HG03060 (cell line): Measurements from ENCODE around the gene FHL1.

Experiments used
- ATAC-seq: cut with Tn5 transposase; IDR thresholded peaks from one replicate; pipeline ENCODE4 v1.9.1; 2021; ENCODE audit warnings: low read depth, moderate number of reproducible peaks; ENCODE audit not compliant: unreplicated experiment

FHL1 gene

GRCh38 chrX:136183917-136184316 is 36.6 kb downstream of the FHL1 start:
- no peak for ATAC-seq

DNA sequence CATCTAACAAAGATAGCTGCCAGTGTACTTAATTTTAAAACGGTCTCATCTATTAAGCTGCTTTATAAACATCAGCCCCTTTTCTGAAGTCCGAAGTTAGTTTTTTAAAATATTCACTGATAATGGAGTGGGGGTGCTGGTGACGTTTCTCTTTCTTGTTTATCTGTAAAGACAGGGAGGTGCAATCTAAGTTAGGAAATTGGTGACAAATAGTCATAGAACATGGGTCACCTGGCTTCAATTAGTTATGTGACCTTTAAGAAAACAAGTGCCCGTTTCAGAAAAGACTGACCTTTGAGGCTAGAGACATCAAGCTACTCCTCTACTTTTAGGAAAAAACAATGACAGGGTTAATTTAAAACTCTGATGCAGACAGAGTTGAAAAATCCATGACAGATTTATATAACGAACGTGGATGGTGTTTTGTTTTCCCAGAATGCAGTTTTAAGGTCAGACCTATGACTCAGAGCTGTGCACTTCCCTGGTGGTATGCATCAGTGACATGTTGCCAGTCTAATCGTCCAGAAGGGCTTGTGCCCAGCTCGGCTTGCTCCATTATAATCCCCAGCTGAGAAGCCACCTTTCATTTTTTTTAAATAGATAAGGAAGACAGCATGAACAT is 38.2 kb downstream of the FHL1 start:
- no peak for ATAC-seq

DNA sequence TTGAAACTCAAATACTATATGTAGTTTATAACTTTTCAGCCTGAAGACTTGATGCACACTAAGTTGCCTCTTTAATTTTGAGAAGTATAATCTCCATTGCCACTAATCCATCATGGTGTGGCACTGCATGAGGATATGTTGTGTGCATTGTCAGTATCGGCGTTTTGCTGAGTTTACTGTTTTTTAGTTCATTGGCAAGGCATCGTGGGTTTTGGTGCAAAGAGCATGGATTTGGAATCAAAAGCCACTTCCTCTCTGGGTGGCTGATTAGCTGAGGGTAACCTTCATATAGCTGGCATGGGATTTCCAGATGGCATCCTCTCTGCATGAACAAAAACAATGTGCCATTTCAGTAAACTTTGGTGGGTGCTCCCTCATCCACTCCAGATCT is 38.7 kb downstream of the FHL1 start:
- no peak for ATAC-seq

DNA sequence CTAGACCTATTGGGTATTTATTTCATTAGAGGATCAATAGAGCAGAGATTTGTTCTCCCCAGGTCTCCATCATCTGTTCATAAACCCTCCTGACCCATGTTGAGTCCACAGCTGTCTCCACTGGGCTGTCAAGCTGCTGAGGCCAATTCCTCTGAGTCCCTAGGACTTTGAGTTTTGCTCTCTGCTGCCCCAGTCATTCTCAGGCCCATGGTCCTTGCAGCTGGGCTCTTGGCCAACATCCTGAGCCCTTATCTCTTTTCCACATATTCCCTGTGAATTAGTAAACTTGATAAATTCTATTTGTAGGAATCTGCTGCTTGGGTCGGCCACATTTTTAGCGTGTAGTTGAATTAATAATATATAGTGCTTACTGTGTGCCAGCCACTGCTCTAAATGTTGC is 41.9 kb downstream of the FHL1 start:
- no peak for ATAC-seq

DNA sequence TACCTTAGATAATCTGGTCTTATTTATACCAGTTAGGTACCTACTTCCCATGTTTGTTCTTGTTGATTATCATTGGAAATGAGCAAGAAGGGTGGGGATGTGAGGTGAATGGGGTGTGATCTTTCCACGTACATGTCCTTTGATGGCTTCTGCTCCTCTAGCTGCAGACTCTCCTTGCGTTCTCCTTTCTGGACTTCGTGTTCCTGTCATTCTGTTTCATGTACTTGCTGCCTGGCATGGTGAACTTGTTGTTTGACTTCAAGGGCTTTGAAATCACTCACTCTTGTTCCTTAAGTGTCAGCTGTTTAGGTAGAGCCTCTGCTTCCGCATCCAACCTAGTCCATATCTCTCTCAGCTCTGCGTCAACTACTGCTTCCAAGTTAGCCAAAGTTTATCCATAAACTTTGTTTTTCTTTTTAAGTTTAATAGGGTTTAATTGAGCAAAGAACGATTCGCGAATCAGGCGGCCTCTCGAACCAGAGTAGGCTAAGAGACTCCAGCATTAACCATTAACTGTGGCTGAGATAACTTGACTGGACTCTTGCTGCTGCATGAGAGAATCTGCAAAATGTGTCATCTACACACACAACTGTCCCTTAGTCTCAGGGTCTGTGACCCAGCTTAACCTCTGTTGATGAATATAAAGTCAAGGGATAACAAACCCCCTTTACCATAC is 42.8 kb downstream of the FHL1 start:
- ATAC-seq: no peak

DNA sequence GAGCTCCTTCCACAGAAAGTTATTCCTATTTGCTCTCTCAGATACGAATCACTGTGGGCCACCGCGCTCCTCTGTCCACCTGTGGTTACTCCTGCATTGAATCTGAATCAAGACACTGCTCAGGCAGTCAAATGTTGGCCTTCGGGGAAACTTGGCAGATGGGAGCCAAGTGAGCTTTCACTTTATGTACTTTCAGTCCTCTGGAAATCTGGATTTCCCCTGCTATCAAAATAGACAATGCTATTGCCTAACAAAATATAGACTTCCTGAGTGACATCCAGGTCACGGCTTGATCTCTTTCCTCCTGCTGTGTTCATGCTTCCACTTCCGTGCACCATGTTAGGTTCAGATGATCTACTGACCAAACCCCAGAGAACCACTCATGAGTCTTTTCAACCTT is 43.8 kb downstream of the FHL1 start:
- no peak for ATAC-seq

DNA sequence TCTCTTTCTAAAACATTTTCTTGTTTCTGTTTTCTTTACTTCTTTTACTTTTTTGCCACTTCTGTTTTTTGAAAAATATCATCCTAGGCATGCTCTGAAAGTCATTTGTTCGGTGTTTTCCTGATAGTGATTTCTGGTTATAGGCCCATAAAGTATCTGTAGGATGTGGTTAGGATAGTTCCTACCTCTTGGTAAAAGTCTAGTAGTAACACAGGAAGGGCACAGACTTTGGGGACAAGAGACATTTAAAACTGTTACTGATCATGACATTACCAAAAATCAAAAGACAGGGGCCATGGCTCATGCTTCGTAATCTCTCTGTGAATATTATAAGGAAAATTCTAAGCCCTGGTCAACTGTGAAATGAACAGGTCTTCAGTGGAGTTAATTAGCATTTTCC is 44.8 kb downstream of the FHL1 start:
- no peak for ATAC-seq

GRCh38 chrX:136192839-136193414 is 45.6 kb downstream of the FHL1 start:
- ATAC-seq: no peak

GRCh38 chrX:136193771-136194170 is 46.4 kb downstream of the FHL1 start:
- ATAC-seq: no peak

DNA sequence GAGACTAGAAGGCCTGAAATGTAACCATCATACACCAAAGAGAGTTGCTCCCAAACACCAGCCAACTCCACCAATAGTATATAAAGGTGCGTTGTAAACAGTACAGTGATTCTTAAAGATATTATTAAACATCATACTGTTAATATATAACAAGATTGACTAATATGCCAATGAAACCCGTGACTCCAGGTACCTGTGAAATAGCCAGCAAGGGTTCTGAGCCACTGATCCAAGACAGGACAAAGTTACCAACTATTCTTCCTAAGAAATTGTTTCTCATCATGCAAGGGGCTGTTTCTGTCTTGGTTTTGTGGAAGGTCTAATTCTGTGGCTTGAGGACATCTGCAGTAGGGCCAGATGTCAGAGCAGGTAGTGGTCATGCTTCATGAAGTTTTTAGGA is 47.2 kb downstream of the FHL1 start:
- no peak for ATAC-seq

- ATAC-seq: no peak
Observed at GRCh38 chrX:136195247-136195646, 47.9 kb downstream of the FHL1 start.

GRCh38 chrX:136196691-136197155 is 49.4 kb downstream of the FHL1 start:
- ATAC-seq: no peak

DNA sequence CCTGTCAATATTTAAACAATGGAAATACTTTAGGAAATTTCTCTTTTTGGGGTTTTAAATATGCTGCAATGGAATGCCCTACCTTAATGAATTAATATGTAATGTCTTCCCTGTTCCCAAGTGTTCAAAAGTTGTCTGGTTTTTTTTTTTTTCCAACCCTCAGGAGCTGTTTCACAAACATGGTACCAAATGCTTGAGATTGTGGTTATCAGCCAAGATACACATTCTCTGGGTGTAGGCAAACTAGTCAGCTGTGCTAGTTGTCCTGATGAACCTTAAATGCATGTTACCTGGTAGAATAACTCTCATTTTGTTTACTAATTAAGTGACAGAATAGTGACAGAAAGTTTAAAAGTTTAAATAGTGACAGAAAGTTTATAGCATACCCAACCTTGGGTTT is 50.7 kb downstream of the FHL1 start:
- no peak for ATAC-seq

GRCh38 chrX:136198678-136199243 is 51.4 kb downstream of the FHL1 start:
- ATAC-seq: no peak

DNA sequence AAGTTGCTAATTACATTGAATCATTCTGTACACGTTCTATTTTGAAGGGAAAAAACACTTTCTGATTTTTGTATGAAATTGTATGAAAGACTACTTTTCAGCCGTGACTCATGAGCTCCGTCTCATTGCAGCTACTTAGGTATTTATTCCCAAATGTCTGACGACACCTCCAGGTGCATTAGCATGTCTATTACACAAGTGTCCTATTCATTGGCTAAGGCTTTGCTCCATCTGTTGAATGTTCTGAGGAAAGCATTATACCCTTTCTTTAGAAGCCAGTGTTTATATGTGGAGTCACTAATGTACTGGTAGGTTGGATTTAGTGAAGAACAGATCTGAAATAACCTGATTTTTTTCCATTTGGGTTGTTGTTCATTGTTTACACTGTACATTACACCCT is 52.0 kb downstream of the FHL1 start:
- no peak for ATAC-seq

DNA sequence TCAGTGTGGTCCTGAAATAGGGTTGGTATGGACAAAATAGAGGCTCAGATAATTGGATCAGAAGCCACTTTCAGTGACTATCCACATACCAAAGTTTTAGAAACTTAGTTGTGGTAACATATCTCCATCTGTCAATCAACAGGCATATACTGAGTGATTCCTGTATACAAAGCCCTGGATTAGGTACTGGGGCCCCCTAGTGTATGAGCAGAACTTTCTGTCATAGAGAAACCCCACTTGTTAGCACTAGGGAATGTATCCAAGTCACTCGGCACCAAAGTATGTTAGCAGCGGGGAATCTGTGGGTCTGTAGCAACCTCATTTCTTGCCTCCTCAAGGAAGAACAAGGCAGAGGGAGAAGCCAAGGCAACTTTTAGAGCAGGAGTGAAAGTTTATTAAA is 53.1 kb downstream of the FHL1 start:
- no peak for ATAC-seq

DNA sequence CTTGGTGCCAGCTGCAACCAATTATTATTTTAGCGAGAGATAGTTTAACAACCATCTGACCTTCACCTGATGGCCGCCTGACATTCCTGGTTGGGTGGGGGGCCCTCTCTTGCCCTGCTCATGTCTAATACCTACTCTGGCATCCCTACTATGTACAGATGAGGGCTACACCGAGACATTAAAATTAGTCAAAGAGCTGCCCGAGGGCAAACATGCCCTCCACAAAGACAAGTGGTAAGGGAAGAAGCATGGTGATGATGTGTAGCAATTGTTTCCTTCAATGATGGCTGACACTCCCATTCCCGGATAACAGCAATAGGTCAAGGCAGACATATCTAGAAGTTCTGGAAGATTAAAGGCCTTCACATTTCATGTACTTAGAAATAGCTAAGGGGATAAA is 54.3 kb downstream of the FHL1 start:
- ATAC-seq: no peak

- no peak for ATAC-seq
Observed at GRCh38 chrX:136202889-136203288, 55.6 kb downstream of the FHL1 start.

GRCh38 chrX:136203438-136203837 is 56.1 kb downstream of the FHL1 start:
- no peak for ATAC-seq

DNA sequence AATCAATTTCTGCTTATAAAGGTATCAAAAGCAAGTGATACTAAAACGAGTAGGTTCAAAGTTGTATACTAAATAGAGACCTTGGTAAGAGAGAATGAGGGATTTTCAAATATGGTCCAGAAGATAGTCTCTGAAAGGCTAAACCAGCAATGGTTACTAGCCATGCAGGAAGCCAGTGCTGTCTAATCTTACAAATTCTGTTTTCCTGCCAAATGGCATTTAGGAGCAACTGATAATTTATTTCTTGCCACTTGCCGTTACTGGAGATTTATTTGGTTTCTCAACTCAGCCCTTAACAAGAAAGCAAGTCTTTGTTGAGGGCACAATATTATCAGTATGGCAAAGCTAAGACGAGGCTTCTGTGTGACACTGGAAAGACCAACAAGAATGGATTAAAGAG is 56.6 kb downstream of the FHL1 start:
- no peak for ATAC-seq

GRCh38 chrX:136204571-136204970 is 57.2 kb downstream of the FHL1 start:
- no peak for ATAC-seq

DNA sequence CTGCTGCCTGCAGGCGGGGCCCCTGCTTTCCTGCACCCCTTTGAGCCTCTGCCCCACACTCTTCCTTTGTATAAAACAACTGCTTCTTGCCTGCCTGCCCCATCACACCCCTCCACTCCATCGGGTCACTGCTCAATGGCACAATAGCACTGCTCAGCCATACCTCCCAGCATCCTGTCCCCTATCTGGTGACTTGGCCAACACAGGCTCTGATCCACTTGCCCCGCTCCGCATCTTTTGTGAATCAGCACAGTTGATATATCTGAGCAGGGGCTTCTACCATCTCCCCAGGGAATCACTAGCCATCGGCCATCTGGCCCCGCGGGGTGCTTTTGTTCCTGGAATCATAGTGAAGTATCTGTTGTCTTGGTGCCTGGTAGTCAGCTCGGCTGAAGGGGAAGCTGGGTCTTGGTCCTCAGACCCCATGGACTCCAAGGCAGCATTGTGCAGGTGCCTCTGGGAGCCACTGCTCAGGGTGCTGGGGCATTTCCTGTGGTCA is 58.6 kb downstream of the FHL1 start:
- ATAC-seq: no peak
